Inferior parietal cortex (tissue), 1 donor: ENCODE results near the gene PRDM13.
"Not testable (repeated sequence)": the region's sequence is repeated elsewhere in the genome, so short reads cannot be mapped to it uniquely, and the experiment has no call there.

Experiments
- DNase-seq: peaks from one replicate; pipeline ENCODE4 v3.0.0-alpha.2; 2016; ENCODE audit errors: extremely low spot score

Gene PRDM13

DNA sequence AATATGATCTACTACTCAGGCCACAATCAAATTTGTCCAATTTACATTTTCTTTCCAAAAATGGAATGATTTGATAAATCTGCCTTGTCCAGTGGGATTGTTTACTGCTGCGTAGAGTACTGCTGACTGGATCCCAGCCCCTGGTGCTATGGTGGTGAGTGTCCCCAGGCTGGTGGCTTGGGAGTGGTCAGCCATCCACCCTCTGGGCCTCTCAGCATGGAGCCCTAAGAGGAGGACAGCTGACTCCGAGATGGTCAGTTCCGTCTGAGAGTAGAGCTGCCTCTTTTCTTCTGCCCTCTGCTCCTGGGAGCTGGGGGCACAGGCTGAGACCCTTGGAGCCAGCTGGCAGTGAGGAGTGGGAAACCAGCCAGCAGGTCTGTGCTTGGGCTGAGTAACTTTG, 22.7 kb downstream of the PRDM13 start:
- no peak for DNase-seq

DNA sequence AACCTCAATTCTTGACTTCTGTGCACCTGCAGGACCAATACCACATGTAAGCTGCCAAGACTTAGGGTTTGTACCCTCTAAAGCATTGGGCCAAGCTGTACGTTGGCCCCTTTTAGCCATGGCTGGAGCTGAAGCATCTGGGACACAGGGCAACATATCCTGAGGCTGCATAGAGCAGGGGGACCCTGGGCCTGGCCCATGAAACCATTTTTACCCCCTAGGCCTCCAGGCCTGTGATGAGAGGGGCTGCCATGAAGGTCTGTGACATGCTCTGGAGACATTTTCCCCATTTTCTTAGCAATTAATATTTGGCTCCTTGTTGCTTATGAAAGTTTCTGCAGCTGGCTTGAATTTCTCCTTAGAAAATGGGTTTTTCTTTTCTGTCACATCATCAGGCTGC, 31.0 kb downstream of the PRDM13 start:
- no peak for DNase-seq

DNA sequence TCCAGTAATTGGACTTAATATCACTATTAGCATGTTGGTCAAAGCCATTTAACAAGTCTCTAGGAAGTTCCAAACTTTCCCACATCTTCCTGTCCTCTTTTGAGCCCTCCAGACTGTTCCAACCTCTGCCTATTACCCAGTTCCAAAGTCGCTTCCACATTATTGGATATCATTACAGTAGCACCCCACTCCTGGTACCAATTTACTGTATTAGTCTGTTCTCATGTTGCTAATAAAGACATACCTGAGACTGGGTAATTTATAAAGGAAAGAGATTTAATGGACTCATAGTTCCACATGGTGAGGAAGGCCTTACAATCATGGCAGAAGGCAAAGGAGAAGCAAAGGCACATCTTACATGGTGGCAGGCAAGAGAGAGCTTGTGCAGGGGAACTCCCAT, 31.7 kb downstream of the PRDM13 start:
- DNase-seq, result not testable (repeated sequence)

DNA sequence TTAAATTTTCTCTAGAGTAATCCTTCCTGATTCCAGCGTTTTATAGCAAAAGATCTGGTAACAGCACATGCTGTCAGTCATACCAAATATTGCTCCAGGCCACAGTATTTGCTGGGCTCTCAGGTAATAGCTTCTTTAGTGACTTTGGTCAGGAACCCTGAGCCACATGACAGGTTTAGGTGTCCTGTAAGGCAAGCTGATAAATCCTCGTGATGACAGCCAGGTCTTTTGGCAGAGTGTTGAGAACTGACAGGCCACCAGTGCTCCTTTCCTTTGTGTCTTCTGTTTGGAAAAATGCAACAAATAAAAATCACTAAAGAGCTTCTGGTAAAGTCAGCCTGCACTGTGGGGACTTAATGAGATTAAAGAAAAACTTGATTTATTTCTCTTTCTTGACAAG, 34.6 kb downstream of the PRDM13 start:
- DNase-seq, result no peak

DNA sequence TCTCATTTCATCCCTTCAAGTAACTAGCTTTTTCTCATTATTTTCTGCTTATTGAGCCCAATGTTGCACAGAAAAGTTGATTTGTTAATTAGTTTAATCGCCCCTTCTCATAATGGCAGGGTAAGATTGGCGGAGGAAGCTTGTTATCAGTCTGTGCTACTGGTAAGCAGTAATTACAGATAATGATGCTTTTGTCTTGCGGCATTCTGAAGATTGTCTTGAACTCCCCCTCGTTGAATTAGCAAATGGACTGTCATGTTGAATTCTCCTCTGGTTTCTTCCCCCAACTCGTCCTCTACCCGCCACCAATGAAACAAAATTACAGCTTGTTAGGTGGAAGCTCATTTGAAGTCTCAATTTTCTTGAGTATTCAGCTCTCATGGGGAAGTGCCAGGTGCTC, 39.4 kb downstream of the PRDM13 start:
- no peak for DNase-seq

DNA sequence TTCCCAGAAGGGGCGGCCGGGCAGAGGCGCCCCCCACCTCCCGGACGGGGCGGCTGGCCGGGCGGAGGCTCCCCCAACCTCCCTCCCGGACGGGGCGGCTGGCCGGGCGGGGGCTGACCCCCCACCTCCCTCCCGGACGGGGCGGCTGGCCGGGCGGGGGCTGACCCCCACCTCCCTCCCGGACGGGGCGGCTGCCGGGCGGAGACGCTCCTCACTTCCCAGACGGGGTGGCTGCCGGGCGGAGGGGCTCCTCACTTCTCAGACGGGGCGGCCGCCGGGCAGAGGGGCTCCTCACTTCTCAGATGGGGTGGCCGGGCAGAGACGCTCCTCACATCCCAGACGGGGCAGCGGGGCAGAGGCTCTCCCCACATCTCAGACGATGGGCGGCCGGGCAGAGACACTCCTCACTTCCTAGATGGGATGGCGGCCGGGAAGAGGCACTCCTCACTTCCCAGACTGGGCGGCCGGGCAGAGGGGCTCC, 43.5 kb downstream of the PRDM13 start:
- not testable (repeated sequence) for DNase-seq

DNA sequence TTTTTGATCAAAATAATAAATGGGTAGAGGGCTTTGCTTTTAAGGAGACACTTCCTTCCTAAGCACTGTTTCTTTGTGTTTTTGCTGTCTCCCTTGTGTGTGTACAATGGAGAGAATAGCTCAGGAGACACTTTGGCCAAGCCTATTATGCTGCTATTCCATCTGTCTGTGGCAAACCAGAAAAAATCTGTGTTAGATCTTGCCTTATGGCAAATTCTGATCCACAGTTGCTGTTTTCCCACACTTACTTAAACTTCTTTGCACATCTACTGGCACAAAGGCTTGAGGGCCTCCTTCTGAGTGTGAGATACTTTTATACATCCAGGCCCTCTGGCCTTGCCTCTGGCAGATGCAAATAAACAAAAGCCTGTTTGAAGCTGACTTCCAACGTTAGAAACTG, 53.6 kb downstream of the PRDM13 start:
- DNase-seq, result no peak

DNA sequence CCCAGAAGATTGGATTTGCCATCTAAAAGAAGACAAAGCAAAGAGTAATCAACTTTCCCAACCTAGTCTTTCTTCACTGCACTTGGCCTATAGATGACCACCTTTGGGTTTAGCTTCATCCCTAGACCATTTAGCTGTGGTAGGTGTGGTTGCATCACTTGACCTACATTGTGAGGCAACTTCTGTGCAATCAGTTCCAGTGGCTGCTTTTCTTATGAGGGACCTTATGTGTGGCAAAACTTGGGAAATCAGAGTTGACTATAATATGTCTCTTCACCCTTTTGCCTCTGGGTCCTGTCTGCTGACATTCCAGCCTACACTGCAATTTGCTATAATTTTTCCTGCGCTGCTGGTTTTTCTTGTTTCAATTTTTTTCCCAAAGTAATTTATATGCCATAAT, 55.2 kb downstream of the PRDM13 start:
- no peak for DNase-seq

DNA sequence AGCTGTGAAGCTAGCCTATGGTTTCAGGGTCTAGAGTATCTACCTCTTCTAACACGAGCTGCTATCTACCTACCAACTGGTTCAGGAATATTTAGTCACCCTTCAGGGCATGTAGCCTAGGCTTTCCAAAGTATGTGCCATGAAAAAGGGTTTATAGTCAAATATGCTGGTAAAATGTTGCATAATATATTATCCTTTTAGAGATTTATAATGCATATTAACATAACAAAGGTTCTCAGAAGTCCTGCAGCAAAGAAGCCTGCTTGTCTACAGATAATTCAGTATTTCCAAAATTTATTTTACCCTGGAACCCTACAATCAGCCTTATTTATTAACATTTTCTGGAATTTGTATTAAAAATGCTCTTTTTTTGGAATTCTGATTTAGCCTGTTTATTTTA, 56.0 kb downstream of the PRDM13 start:
- DNase-seq, result no peak
